Calu3 (cell line): ENCODE data around the gene LRFN2. TPM values are rescaled to one million over a fixed set of nuclear protein-coding genes. Genes with fewer than 3 reads are reported as not detected.

Source experiments
- BruUV-seq: library from RNA; stranded (reverse); fragments of 400-500 nt; replicated peaks from 2 replicates; lab custom pipeline; 2021; lab: Mats Ljungman, UMichigan
- CTCF ChIA-PET: fragments of 300-600 bp; sonication (Branson Sonifier 250); formaldehyde crosslinking; loops from one replicate; lab custom pipeline; 2022; ENCODE audit warnings: antibody characterized with exemption; lab: Charles Lee
- DNase-seq: peaks from one replicate; pipeline ENCODE4 v3.0.0; 2022
- H3K27ac Mint-ChIP-seq: one replicate; pipeline ENCODE4 v1.8.0; 2022; ENCODE audit warnings: mixed read lengths; ENCODE audit not compliant: unreplicated experiment
- H3K27me3 Mint-ChIP-seq: one replicate; pipeline ENCODE4 v1.8.0; 2022; ENCODE audit warnings: mixed read lengths; ENCODE audit not compliant: unreplicated experiment
- H3K36me3 Mint-ChIP-seq: one replicate; pipeline ENCODE4 v1.8.0; 2022; ENCODE audit warnings: mild to moderate bottlenecking, moderate library complexity, mixed read lengths; ENCODE audit not compliant: insufficient read depth, unreplicated experiment
- H3K4me1 Mint-ChIP-seq: one replicate; pipeline ENCODE4 v1.8.0; 2022; ENCODE audit warnings: mild to moderate bottlenecking, low read depth, mixed read lengths; ENCODE audit not compliant: unreplicated experiment
- H3K4me3 Mint-ChIP-seq: one replicate; pipeline ENCODE4 v1.8.0; 2022; ENCODE audit warnings: mild to moderate bottlenecking, low read depth, moderate library complexity, mixed read lengths; ENCODE audit not compliant: unreplicated experiment
- H3K9me3 Mint-ChIP-seq: one replicate; pipeline ENCODE4 v1.8.0; 2022; ENCODE audit warnings: low read depth, mixed read lengths; ENCODE audit not compliant: unreplicated experiment
- intact Hi-C: fragments of 100-400 bp; cut with micrococcal nuclease; formaldehyde crosslinking; loops from one replicate; pipeline ENCODE4 v1.10.0; 2022; ENCODE audit not compliant: unreplicated experiment
- total RNA-seq: library from RNA; stranded (reverse); gene quantifications from 2 replicates; pipeline ENCODE4 v1.2.3, GENCODE V29; 2022
- TF ChIP-seq, protein P1 (sequence below): fragments of 200-600 bp; IDR thresholded peaks from one replicate; pipeline ENCODE4 v1.8.0; 2022; ENCODE audit warnings: antibody characterized with exemption; ENCODE audit not compliant: unreplicated experiment

Gene LRFN2
- total RNA-seq, 1 experiment from 2014 or later: not detected

- no peaks in the 10 kb centered on the region for H3K4me1 Mint-ChIP-seq
- CTCF ChIA-PET: no interaction called here
- H3K27ac Mint-ChIP-seq: no peak overlapping the region
- H3K27me3 Mint-ChIP-seq: peaks cover 61% of the 10 kb centered on the region
- no TSS peak for BruUV-seq
- H3K36me3 Mint-ChIP-seq: no peaks in the 10 kb centered on the region
- DNase-seq: no peak
- intact Hi-C loops: no loop called here
- TF ChIP-seq, protein P1, sequence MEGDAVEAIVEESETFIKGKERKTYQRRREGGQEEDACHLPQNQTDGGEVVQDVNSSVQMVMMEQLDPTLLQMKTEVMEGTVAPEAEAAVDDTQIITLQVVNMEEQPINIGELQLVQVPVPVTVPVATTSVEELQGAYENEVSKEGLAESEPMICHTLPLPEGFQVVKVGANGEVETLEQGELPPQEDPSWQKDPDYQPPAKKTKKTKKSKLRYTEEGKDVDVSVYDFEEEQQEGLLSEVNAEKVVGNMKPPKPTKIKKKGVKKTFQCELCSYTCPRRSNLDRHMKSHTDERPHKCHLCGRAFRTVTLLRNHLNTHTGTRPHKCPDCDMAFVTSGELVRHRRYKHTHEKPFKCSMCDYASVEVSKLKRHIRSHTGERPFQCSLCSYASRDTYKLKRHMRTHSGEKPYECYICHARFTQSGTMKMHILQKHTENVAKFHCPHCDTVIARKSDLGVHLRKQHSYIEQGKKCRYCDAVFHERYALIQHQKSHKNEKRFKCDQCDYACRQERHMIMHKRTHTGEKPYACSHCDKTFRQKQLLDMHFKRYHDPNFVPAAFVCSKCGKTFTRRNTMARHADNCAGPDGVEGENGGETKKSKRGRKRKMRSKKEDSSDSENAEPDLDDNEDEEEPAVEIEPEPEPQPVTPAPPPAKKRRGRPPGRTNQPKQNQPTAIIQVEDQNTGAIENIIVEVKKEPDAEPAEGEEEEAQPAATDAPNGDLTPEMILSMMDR: no peak
- no peak overlapping the region for H3K4me3 Mint-ChIP-seq
- H3K9me3 Mint-ChIP-seq: no peaks in the 10 kb centered on the region
Measured at GRCh38 chr6:40489798-40490197, 97.4 kb downstream of the LRFN2 start.

DNA sequence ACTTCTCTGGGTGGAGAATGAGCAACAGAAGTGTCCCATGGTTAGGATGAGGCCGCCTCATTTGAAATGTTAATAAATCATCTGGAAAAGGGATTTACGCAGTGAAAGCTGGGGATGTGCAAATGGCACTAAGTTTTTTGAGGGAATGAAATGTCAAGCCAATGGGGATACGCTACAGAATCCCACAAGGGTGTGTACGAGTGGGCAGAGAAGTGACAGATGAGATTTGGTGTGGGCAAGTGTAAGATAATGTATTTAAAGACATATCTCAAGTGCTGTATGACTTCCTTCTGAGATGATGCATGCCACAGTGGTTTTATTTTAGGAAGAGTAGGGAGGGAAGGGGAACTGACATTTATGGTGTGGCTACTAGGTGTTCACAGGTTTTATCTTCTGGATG, 100.6 kb downstream of the LRFN2 start:
- no peak for DNase-seq
- BruUV-seq: no TSS peak
- Mint-ChIP-seq H3K36me3 (no peaks in the 10 kb centered on the region), H3K4me1 (no peaks in the 10 kb centered on the region), H3K9me3 (no peaks in the 10 kb centered on the region), H3K27me3 (peaks cover 93% of the 10 kb centered on the region), H3K27ac (no peak overlapping the region), H3K4me3 (no peak overlapping the region)
- intact Hi-C loops: no loop called here
- TF ChIP-seq, protein P1: no peak
- CTCF ChIA-PET: no interaction called here

DNA sequence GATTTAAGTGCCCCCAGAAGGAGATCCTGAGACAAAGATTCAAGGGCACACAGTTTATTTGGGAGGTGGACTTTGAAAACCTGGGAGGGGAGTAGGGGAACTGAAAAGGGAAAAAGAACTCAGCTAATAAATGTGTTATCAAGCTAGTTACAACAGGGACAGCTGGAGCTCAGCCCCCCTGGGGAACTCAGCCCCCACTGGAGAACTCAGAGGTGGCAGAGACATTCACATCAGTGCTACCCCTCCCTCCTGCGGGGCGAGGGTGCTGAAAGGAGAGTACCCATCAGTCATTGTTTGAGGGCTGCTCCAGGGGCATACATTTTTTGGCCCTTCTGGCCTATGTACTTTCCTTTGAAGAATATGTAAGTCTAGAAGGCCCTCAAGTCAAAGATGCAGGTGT, 101.4 kb downstream of the LRFN2 start:
- no TSS peak for BruUV-seq
- CTCF ChIA-PET: interaction anchor here (1.4 kb wide), 1 partner anchor 19 kb away, joined by 3 read pairs; no protein-coding TSS in a partner anchor
- no peak overlapping the region for H3K4me3 Mint-ChIP-seq
- TF ChIP-seq, protein P1: no peak
- no peak overlapping the region for H3K27ac Mint-ChIP-seq
- no peaks in the 10 kb centered on the region for H3K9me3 Mint-ChIP-seq
- H3K4me1 Mint-ChIP-seq: no peaks in the 10 kb centered on the region
- no peak for DNase-seq
- peaks cover 100% of the 10 kb centered on the region for H3K27me3 Mint-ChIP-seq
- no peaks in the 10 kb centered on the region for H3K36me3 Mint-ChIP-seq
- intact Hi-C loops: no loop called here

DNA sequence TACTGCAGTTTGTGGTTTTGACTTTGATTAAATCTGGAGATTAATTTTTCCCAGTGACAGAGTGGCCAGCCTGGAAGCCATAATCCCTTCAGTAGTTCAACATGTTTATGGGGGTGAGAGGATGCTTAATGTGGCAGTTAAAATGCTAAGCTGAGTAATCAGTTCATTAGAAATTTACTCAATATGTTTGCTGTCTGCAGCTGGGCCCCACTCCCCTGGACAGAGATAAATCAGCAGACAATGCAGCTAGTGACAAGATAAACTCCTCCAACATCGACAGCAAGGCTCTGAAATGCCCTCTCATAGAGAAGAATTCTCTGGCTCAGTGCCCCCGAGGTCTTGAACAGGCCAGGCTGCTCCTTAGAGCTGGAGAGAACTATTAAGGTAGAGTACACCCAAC, 101.9 kb downstream of the LRFN2 start:
- Mint-ChIP-seq H3K4me1 (no peaks in the 10 kb centered on the region), H3K27me3 (peaks cover 100% of the 10 kb centered on the region), H3K4me3 (no peak overlapping the region), H3K36me3 (no peaks in the 10 kb centered on the region), H3K27ac (no peak overlapping the region), H3K9me3 (no peaks in the 10 kb centered on the region)
- TF ChIP-seq, protein P1: no peak
- CTCF ChIA-PET: interaction anchor here (1.4 kb wide), 1 partner anchor 19 kb away, joined by 3 read pairs; no protein-coding TSS in a partner anchor
- no TSS peak for BruUV-seq
- no peak for DNase-seq
- intact Hi-C loops: no loop called here
